Testis (tissue), 3 donors: ENCODE data around the gene PLIN5. TPM values are rescaled to one million over a fixed set of nuclear protein-coding genes. Genes with fewer than 3 reads are reported as not detected.

ENCODE experiments used
- DNase-seq: peaks from one replicate; pipeline ENCODE4 v3.0.0-alpha.2; 2019
- H3K27ac ChIP-seq, 2 donors: fragments of 200-600 bp; sonication (generic); one replicate each; pipeline ENCODE4 v1.5.1; 2019
- H3K27me3 ChIP-seq: fragments of 200-600 bp; sonication (generic); one replicate; pipeline ENCODE4 v1.5.1; 2019
- H3K36me3 ChIP-seq: fragments of 200-600 bp; sonication (generic); one replicate; pipeline ENCODE4 v1.5.1; 2017; ENCODE audit warnings: low read depth; ENCODE audit errors: missing control alignments
- H3K4me1 ChIP-seq: fragments of 200-600 bp; sonication (generic); one replicate; pipeline ENCODE4 v1.5.1; 2019
- H3K4me3 ChIP-seq, 2 donors: fragments of 200-600 bp; sonication (generic); one replicate each; pipeline ENCODE4 v1.5.1; 2017 to 2019
- H3K9me3 ChIP-seq: fragments of 200-600 bp; sonication (generic); one replicate; pipeline ENCODE4 v1.5.1; 2017
- CTCF ChIP-seq, 3 experiments: fragments of 450-650 bp in 2 of 3; fragments of 200-600 bp in 1 of 3; sonication (generic) in 1 of 3; IDR thresholded peaks; one replicate each; pipeline ENCODE4 v1.5.1; 2016 to 2019; ENCODE audit warnings: antibody characterized with exemption in 3 of 3, mild to moderate bottlenecking in 2 of 3, moderate library complexity in 1 of 3
- POLR2A ChIP-seq: fragments of 450-650 bp; IDR thresholded peaks from one replicate; pipeline ENCODE4 v1.6.1; 2017; ENCODE audit warnings: antibody characterized with exemption, mild to moderate bottlenecking, moderate library complexity
- WGBS, 2 donors: methylation state at CpG; one replicate each; pipeline ENCODE4 v1.1.5; 2018; 5-methylcytosine and 5-hydroxymethylcytosine counted together
- intact Hi-C: fragments of 100-400 bp; cut with DNase I; formaldehyde crosslinking; loops from one replicate; pipeline ENCODE4 v1.15.1; 2023; ENCODE audit warnings: low total_unique reads
- polyA plus RNA-seq: library from polyadenylated mRNA; stranded (reverse); fragments of 350-450 nt; fragmentation: Illumina TruSeq; extraction: RNeasy Lipid Tissue Mini Kit (QIAGEN cat#74804); gene quantifications from one replicate; pipeline ENCODE4 v1.2.3, GENCODE V29; 2014; ENCODE audit warnings: low read depth, low replicate concordance; ENCODE audit not compliant: insufficient read depth
- total RNA-seq, 2 donors: library from RNA; depleted of rRNA; stranded (reverse); fragments of >200 nt; gene quantifications; one replicate each; pipeline ENCODE4 v1.2.3, GENCODE V29; 2016

Gene PLIN5
- total and polyA plus RNA-seq, 3 donors from 2014 or later, result 3.8 to 8.5 (median 7.4) TPM

DNA sequence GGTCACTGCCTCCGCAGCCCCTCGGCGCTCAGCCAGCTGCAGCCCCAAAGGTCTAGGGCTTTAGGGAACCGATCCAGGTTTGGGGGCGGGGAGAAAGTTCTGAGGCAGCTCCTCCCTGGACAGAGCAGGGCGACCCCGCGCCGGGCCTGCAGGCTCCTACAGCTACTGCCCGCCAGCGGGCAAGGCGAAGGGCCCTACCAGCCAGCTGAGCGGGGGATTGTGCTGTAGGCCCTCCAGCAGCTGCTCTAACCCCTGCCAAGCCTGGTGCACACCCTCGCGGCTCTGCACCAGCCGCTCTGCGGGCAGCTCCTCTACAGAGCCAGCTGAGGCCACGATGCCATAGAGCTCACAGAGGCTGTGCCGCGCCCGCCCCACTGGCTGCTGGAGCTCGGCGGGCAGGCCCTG is 30.7 kb downstream of the PLIN5 start:
- H3K9me3 ChIP-seq, result no peaks in the 10 kb centered on the region
- peak; percentile 51 for DNase-seq
- WGBS, 2 donors, result 58% methylated on average over 23 of the region's 23 CpGs; no CpG with 5 or more reads in 1 of the 2 donors
- peaks cover 28% of the 10 kb centered on the region for H3K4me1 ChIP-seq
- TF ChIP-seq CTCF (IDR thresholded peaks at IDR 0.05), result no peak
- no peak for TF ChIP-seq POLR2A
- no peak overlapping the region for H3K27ac ChIP-seq
- H3K36me3 ChIP-seq, result no peaks in the 10 kb centered on the region
- intact Hi-C loops, result no loop called here
- H3K4me3 ChIP-seq, result no peak overlapping the region
- no peaks in the 10 kb centered on the region for H3K27me3 ChIP-seq

- TF ChIP-seq POLR2A (no peak), CTCF (IDR thresholded peaks at IDR 0.05) (no peak)
- no peaks in the 10 kb centered on the region for H3K9me3 ChIP-seq
- peaks cover 28% of the 10 kb centered on the region for H3K4me1 ChIP-seq
- DNase-seq, result no peak
- no peaks in the 10 kb centered on the region for H3K27me3 ChIP-seq
- no peaks in the 10 kb centered on the region for H3K36me3 ChIP-seq
- 69 to 83% methylated on average over 3 to 10 of the region's 10 CpGs for WGBS, 2 donors
- intact Hi-C loops, result no loop called here
- no peak overlapping the region for H3K4me3 ChIP-seq
- no peak overlapping the region for H3K27ac ChIP-seq
Observed at GRCh38 chr19:4503825-4504170, 31.2 kb downstream of the PLIN5 start.

- H3K27ac ChIP-seq, result no peak overlapping the region
- peaks cover 28% of the 10 kb centered on the region for H3K4me1 ChIP-seq
- no peak overlapping the region for H3K4me3 ChIP-seq
- WGBS, 2 donors, result 84 to 88% methylated on average over 9 to 25 of the region's 25 CpGs
- no peaks in the 10 kb centered on the region for H3K36me3 ChIP-seq
- DNase-seq, result no peak
- no peaks in the 10 kb centered on the region for H3K27me3 ChIP-seq
- no peaks in the 10 kb centered on the region for H3K9me3 ChIP-seq
- intact Hi-C loops, result no loop called here
- TF ChIP-seq CTCF (IDR thresholded peaks at IDR 0.05) (no peak), POLR2A (no peak)
Observed at GRCh38 chr19:4503132-4503824, 31.7 kb downstream of the PLIN5 start.

- no peak overlapping the region for H3K27ac ChIP-seq
Observed at GRCh38 chr19:4502282-4503131, 32.5 kb downstream of the PLIN5 start.

More at GRCh38 chr19:4502282-4503131, 32.5 kb downstream of the PLIN5 start:
- H3K27me3 ChIP-seq, result no peaks in the 10 kb centered on the region
- WGBS, 2 donors, result 77 to 82% methylated on average over 28 to 37 of the region's 37 CpGs
- H3K4me3 ChIP-seq, result no peak overlapping the region
- H3K4me1 ChIP-seq, result peaks cover 23% of the 10 kb centered on the region
- intact Hi-C loops, result no loop called here
- TF ChIP-seq CTCF (IDR thresholded peaks at IDR 0.05) (no peak), POLR2A (no peak)
- H3K9me3 ChIP-seq, result no peaks in the 10 kb centered on the region
- H3K36me3 ChIP-seq, result no peaks in the 10 kb centered on the region
- DNase-seq, result no peak
